ENCODE data around the gene FAM114A1.

FAM114A1 gene

GRCh38 chr4:38964942-38965775 is 97.6 kb downstream of the FAM114A1 start:
- no peak for TF ChIP-seq POLR2A (IDR thresholded peaks at IDR 0.05; ENCODE audit: extremely low read depth, insufficient read length)
- TF ChIP-seq CTCF (IDR thresholded peaks at IDR 0.05; ENCODE audit: low read depth, low read length), result no peak
- TF ChIP-seq MYC (IDR thresholded peaks at IDR 0.05; ENCODE audit: low read depth, low read length), result no peak
- TF ChIP-seq, protein P1, sequence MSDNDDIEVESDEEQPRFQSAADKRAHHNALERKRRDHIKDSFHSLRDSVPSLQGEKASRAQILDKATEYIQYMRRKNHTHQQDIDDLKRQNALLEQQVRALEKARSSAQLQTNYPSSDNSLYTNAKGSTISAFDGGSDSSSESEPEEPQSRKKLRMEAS (IDR thresholded peaks at IDR 0.05; ENCODE audit: low read depth, low read length), result no peak
- no peak overlapping the region for H3K4me3 ChIP-seq (ENCODE audit: low read depth, low read length)
- no peak for DNase-seq (ENCODE audit: low read depth)

DNA sequence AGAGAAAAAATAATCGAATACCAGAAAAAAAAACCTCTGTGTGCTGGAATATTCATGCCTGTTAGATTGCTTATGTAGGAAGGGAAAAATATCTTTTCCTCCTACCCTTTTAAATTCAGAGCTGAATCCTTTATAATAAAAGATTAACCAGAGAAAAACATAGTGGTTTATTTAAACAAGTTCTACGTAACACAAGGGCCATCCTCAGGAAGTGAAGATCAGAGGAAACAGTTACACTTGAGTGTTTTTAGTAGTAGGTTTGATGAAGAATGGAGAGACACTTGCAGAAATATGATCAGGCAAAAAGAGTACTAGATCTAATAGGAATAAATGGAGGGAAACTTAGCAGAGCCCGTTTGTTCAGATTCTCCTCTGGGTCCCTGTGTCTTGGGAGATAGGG is 98.3 kb downstream of the FAM114A1 start:
- no peak overlapping the region for H3K4me3 ChIP-seq (ENCODE audit: low read depth, low read length)
- no peak for DNase-seq (ENCODE audit: low read depth)
- no peak for TF ChIP-seq MYC (IDR thresholded peaks at IDR 0.05; ENCODE audit: low read depth, low read length)
- TF ChIP-seq, protein P1 (IDR thresholded peaks at IDR 0.05; ENCODE audit: low read depth, low read length), result no peak
- no peak for TF ChIP-seq POLR2A (IDR thresholded peaks at IDR 0.05; ENCODE audit: extremely low read depth, insufficient read length)
- TF ChIP-seq CTCF (IDR thresholded peaks at IDR 0.05; ENCODE audit: low read depth, low read length), result no peak

- DNase-seq (ENCODE audit: low read depth), result no peak
- no peak for TF ChIP-seq MYC (IDR thresholded peaks at IDR 0.05; ENCODE audit: low read depth, low read length)
- TF ChIP-seq, protein P1 (IDR thresholded peaks at IDR 0.05; ENCODE audit: low read depth, low read length), result no peak
These were observed 99.9 kb downstream of the FAM114A1 start for GRCh38 chr4:38967260-38968095.

GRCh38 chr4:38968668-38969067 is 101.1 kb downstream of the FAM114A1 start:
- no peak for DNase-seq (ENCODE audit: low read depth)
- no peak for TF ChIP-seq MYC (IDR thresholded peaks at IDR 0.05; ENCODE audit: low read depth, low read length)
- TF ChIP-seq POLR2A (IDR thresholded peaks at IDR 0.05; ENCODE audit: extremely low read depth, insufficient read length), result no peak
- TF ChIP-seq, protein P1 (IDR thresholded peaks at IDR 0.05; ENCODE audit: low read depth, low read length), result no peak
- TF ChIP-seq CTCF (IDR thresholded peaks at IDR 0.05; ENCODE audit: low read depth, low read length), result no peak
- no peak overlapping the region for H3K4me3 ChIP-seq (ENCODE audit: low read depth, low read length)

More at GRCh38 chr4:38967260-38968095, 99.9 kb downstream of the FAM114A1 start:
- H3K4me3 ChIP-seq (ENCODE audit: low read depth, low read length), result no peak overlapping the region

DNA sequence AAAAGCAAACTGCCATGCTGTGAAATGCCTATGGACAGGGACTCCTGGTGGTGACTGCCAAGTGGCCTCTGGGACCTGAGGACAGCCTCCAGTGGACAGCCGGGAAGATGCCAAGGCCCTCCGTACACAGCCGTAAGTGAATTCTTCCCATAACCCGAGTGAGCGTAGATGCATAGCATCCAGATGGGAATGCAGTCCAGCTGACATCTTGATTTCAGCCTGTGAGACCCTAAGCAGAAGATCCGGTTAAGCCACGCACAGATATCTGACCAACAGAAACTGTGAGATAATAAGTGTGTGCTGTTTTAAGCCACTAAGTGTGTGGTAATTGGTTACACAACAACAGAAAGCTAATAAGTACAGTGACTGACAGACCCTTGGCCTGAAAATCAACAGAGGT is 108.7 kb downstream of the FAM114A1 start:
- H3K4me3 ChIP-seq (ENCODE audit: low read depth, low read length), result no peak overlapping the region
- TF ChIP-seq MYC (IDR thresholded peaks at IDR 0.05; ENCODE audit: low read depth, low read length), result no peak
- no peak for TF ChIP-seq CTCF (IDR thresholded peaks at IDR 0.05; ENCODE audit: low read depth, low read length)
- no peak for TF ChIP-seq POLR2A (IDR thresholded peaks at IDR 0.05; ENCODE audit: extremely low read depth, insufficient read length)
- TF ChIP-seq, protein P1 (IDR thresholded peaks at IDR 0.05; ENCODE audit: low read depth, low read length), result no peak
- DNase-seq (ENCODE audit: low read depth), result no peak
